Middle frontal gyrus (tissue), 1 donor: Measurements from ENCODE around the gene CEP70.

ENCODE experiments used
- DNase-seq: peaks from one replicate; pipeline ENCODE4 v3.0.0-alpha.2; 2015; ENCODE audit warnings: low spot score; ENCODE audit errors: extremely low spot score

CEP70 gene

GRCh38 chr3:138471481-138471880 lies 122.6 kb downstream of the CEP70 start:
- no peak for DNase-seq

DNA sequence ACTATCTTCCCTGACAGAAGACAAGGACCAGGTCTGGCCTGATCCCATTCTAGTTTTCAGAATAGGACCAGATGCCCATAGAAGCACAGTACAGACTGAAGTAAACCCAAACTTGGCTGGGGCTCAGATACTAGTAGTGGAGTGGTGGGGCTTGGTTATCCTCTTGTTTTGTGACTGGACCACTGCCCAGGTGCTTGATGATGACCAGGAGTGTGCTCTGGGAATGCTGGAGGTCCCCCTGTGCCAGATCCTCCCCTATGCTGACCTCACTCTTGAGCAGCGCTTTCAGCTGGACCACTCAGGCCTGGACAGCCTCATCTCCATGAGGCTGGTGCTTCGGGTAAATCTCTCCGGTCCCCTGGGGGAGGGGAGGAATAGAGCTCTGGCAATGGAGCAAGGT lies 123.4 kb downstream of the CEP70 start:
- no peak for DNase-seq

DNA sequence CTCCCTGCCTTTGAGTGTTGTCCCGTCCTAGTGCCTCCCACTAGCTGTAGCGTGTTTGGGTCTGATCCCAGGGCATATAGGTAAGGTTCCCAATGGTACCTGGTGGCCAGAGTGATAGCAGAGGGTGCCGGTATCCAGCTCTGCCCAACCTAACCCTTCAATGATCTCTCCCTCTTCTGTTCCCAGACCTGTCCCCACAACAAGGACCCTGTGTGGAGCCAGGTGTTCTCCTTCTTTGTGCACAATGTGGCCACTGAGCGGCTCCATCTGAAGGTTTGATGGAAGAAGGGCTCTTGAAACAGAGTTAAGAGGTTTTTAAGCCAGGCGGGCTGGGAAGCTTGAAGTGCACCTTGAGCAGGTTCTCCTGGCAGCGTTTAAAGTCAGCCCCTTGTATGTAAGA lies 124.2 kb downstream of the CEP70 start:
- DNase-seq = no peak

- DNase-seq = no peak
Observed at GRCh38 chr3:138468886-138469285, 125.2 kb downstream of the CEP70 start.

DNA sequence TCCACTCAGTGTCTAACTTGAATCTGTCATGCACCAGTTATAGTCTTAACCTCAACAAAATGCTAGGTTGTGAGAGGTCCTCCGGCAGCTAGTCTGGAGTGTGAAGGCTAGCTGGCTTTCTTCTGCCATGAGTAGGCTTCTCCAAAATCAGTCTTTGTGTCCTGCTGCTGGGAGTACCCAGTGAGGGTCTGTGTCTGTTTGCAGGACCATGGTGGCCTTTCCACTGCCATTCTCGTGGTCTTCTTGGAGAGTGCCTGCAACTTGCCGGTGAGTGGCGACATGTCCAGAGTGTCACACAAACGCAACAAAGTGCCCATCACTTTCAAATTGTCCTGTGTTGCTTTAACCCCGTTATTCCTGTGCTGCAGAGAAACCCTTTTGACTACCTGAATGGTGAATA lies 125.6 kb downstream of the CEP70 start:
- no peak for DNase-seq

DNA sequence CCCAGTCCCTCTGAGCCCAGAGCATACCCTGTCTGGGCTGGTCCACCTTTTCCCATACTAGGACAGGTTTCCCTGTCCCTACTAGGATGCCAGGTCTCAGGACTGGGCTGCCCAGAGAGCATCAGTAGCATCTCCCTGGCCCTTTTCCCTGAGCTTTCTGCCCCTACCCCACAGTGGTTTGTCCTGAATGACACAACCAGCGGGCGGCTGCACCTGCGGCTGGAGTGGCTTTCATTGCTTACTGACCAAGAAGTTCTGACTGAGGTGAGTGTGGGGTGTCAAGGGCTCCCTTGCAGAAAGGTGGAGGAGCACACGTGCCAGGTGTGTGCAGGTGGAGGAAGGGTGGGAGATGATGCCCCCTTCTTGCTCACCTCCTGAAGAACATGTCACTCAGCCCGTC lies 126.1 kb downstream of the CEP70 start:
- DNase-seq = no peak

GRCh38 chr3:138465925-138466324 lies 128.1 kb downstream of the CEP70 start:
- no peak for DNase-seq

- no peak for DNase-seq
Observed at GRCh38 chr3:138465451-138465850, 128.6 kb downstream of the CEP70 start.

DNA sequence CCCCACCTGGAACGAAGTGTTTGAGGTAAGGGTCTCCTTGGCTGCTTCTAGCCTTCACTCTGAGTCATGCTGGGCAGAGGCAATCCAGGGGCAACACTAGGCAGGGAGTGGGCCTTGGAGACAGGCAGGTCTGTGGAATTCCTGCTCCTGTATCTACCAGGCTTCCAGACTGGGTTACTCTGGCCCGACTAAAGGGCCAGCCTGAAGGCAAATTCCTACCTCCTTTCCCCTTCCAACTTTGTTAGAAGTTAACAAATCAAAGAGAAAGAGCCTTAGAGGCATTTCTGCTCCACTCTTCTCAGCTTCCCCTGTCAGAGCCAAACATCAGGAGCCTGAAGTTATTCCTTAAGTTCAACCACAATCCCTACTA lies 129.6 kb downstream of the CEP70 start:
- no peak for DNase-seq

GRCh38 chr3:138463724-138464490 lies 130.2 kb downstream of the CEP70 start:
- no peak for DNase-seq

DNA sequence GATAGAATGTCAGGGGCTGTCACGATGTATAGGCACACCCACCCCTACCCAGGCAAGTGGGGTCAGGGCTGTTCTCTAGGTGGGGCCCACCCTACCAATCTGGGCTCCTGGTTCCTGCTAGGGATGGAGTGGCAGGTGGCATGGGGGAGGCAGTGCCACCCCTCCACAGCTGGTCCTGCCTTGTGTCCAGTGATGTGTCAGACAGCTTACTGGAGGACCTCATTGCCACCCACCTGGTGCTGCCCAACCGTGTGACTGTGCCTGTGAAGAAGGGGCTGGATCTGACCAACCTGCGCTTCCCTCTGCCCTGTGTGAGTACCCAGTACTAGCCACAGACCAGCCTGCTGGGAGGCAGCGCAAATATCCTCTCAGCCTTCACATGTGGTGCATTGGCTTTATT lies 132.2 kb downstream of the CEP70 start:
- no peak for DNase-seq

- no peak for DNase-seq
Observed at GRCh38 chr3:138461246-138461645, 132.8 kb downstream of the CEP70 start.

GRCh38 chr3:138460536-138461205 lies 133.4 kb downstream of the CEP70 start:
- no peak for DNase-seq

DNA sequence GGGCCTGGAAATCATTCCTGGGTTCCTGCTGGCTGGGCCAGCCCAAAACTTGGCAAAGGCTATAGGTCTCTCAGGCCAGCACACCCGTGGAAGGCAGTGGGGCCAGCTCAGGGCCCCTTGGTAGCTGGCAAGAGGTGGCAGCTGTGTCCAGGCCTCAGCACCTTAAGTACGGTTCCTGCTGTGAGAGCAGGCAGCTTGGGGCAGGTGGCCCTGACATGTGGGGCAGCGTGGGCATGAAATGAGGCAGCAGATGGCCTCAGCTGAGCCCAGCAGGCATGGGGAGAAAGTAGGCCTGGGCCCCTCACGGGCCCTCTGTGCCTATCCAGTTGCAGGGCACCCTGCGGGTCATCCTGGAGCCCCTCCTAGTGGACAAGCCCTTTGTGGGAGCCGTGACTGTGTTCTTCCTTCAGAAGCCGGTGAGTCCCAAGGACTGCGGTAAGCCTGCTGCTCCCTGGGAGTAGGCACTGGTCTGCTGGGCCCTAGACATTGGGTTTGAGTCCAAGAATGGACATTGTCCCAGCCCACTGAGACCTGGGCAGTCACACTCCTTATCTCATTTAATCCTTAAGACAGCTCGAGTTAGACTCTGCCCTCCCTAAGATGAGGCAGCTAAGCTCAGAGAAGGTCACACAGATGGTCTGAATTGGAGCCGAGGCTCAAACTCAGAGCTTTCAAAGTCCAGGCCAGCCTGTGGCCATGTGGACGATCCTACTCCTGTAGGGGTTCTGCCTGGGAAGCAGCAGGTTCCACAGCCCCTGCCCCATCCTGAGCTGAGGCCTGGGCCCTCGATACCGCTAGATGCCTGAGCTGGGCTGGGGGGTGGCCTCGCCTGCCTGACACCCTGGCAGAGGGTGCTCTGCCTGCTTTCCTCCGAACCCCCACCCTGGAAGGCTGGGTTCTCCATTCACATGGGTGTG lies 134.2 kb downstream of the CEP70 start:
- no peak for DNase-seq

- DNase-seq = no peak
Observed at GRCh38 chr3:138458774-138459499, 135.1 kb downstream of the CEP70 start.

GRCh38 chr3:138457863-138458735 lies 136.0 kb downstream of the CEP70 start:
- DNase-seq = no peak

- no peak for DNase-seq
Observed at GRCh38 chr3:138456961-138457862, 136.8 kb downstream of the CEP70 start.

- no peak for DNase-seq
Observed at GRCh38 chr3:138455801-138456716, 138.0 kb downstream of the CEP70 start.
